ENCODE results near the gene DCTN2.

The DCTN2 gene

DNA sequence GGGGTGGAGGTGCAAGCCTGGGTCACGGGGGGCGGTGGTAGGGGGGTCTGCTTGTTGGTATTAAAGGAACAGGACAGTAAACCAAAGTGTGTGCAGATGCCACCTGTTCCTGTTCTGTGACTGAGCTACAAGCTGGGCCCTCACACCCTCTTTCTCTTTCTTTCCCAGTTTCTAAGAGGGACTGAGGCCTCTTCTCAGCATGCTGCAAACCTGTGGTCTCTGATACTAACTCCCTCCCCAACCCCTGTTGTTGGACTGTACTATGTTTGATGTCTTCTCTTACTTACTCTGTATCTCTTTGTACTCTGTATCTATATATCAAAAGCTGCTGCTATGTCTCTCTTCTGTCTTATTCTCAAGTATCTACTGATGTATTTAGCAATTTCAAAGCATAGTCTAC lies 37.1 kb upstream of the DCTN2 start:
- H3K9me3 ChIP-seq (ENCODE audit: control insufficient read depth, low read length) = no peaks in the 10 kb centered on the region
- H3K4me1 ChIP-seq (ENCODE audit: control insufficient read depth, insufficient read depth, low read length) = no peaks in the 10 kb centered on the region
- no peaks in the 10 kb centered on the region for H3K36me3 ChIP-seq (ENCODE audit: control insufficient read depth, insufficient read depth, low read length)
- peaks cover 6% of the 10 kb centered on the region for H3K27me3 ChIP-seq (ENCODE audit: control insufficient read depth, insufficient read depth, low read length)
- H3K9ac ChIP-seq (ENCODE audit: low read length) = no peak overlapping the region
- no peak overlapping the region for H3K4me3 ChIP-seq (ENCODE audit: low read length)

DNA sequence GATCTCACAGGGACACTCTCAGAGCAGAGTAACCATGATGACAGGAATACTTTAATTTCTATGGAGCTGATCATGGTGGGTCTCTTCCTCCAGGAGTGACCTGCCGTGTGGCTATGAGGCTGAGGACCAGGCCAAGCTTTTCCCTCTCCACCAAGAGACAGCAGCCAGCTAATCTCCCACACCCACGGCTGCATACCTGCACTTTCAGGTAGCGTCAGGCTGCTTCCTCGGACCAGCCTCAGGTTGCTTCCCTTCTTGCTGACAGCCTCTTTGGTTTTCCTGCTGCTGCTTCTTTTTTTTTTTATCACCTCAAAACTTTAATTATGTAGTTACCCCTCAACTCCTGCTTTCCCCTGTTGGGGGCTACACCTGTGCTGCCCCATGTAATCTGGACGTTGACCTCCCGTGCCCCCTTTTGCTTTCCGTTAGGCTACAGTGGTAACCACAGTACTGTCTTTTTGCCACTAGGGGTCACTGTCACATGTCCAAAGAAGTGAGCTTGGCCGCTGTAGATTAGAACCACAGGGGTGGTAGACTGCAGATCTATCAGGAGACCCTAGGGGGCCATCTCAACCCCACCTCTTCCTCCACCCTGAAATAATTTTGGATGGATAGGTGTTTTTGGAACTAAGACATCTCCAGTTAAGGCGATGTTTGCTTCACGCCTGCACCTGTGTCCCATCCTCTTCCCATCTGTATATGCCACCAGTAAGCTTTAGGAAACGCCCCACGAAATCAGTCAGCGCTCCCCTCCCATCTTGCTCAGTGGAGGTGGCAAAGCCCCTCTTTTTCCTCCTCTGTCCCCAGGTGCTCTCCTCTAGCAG lies 36.2 kb upstream of the DCTN2 start:
- H3K36me3 ChIP-seq (ENCODE audit: control insufficient read depth, insufficient read depth, low read length) = no peaks in the 10 kb centered on the region
- H3K4me3 ChIP-seq (ENCODE audit: low read length) = no peak overlapping the region
- H3K9me3 ChIP-seq (ENCODE audit: control insufficient read depth, low read length) = no peaks in the 10 kb centered on the region
- no peak overlapping the region for H3K9ac ChIP-seq (ENCODE audit: low read length)
- peaks cover 6% of the 10 kb centered on the region for H3K27me3 ChIP-seq (ENCODE audit: control insufficient read depth, insufficient read depth, low read length)
- H3K4me1 ChIP-seq (ENCODE audit: control insufficient read depth, insufficient read depth, low read length) = no peaks in the 10 kb centered on the region

DNA sequence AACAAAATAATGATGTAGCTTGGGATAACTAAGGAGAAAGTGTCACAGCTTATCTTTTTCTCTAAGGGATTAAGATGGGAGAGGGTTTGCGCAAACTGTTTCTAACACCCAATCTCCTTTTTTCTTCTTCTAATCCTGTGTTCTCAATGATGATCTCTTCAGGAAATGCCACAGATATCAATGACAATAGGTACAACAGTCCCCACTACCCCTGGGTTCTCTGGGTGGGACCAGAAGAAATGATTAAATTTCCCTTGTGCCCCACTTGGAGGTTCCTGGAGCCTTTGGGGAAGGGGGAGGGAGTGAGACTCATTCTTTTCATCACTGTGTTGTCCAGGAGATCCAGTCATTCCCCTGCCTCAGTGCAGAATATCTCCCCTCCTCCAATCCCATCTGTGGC lies 35.4 kb upstream of the DCTN2 start:
- Histone ChIP-seq H3K4me1 (ENCODE audit: control insufficient read depth, insufficient read depth, low read length) (no peaks in the 10 kb centered on the region), H3K27me3 (ENCODE audit: control insufficient read depth, insufficient read depth, low read length) (peaks cover 6% of the 10 kb centered on the region), H3K36me3 (ENCODE audit: control insufficient read depth, insufficient read depth, low read length) (no peaks in the 10 kb centered on the region), H3K9me3 (ENCODE audit: control insufficient read depth, low read length) (no peaks in the 10 kb centered on the region), H3K4me3 (ENCODE audit: low read length) (no peak overlapping the region), H3K9ac (ENCODE audit: low read length) (no peak overlapping the region)

DNA sequence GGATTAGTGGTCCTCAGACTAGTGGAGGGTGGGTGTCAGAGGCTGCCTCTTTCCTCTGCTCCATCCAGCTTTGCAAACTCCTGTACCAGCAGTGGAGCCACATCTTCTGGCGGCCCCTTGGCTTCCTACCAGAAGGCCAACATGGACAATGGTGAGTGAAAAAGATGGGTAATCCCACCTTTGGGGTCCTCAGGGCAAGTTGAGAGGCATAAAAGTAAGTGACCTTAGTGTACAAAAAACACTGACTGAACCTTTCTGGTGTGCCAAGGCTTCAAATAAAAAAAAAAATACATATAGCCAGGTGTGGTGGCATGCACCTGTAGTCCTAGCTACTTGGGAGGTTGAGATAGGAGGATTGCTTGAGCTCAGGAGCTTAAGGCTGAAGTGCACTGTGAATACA lies 34.8 kb upstream of the DCTN2 start:
- Histone ChIP-seq H3K9me3 (ENCODE audit: control insufficient read depth, low read length) (no peaks in the 10 kb centered on the region), H3K27me3 (ENCODE audit: control insufficient read depth, insufficient read depth, low read length) (peaks cover 6% of the 10 kb centered on the region), H3K9ac (ENCODE audit: low read length) (no peak overlapping the region), H3K4me1 (ENCODE audit: control insufficient read depth, insufficient read depth, low read length) (no peaks in the 10 kb centered on the region), H3K36me3 (ENCODE audit: control insufficient read depth, insufficient read depth, low read length) (no peaks in the 10 kb centered on the region), H3K4me3 (ENCODE audit: low read length) (no peak overlapping the region)

DNA sequence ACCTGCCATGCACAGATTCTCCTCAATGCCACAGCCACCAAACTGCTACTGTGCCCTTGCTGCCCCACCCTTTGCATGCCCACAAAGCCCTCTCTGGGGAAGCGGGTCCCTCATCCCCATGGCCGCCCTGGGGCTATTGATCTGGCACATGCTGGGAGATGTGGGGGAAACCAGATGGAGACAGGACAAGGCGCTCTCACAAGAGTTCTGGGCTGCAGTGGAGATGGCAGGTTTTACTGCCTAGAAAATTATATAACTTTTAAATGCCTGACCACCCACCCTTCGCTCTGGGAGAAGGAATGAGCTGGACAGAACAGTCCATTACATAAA lies 33.4 kb upstream of the DCTN2 start:
- peaks cover 5% of the 10 kb centered on the region for H3K27me3 ChIP-seq (ENCODE audit: control insufficient read depth, insufficient read depth, low read length)
- no peaks in the 10 kb centered on the region for H3K36me3 ChIP-seq (ENCODE audit: control insufficient read depth, insufficient read depth, low read length)
- H3K4me3 ChIP-seq (ENCODE audit: low read length) = no peak overlapping the region
- H3K9me3 ChIP-seq (ENCODE audit: control insufficient read depth, low read length) = no peaks in the 10 kb centered on the region
- no peak overlapping the region for H3K9ac ChIP-seq (ENCODE audit: low read length)
- no peaks in the 10 kb centered on the region for H3K4me1 ChIP-seq (ENCODE audit: control insufficient read depth, insufficient read depth, low read length)

DNA sequence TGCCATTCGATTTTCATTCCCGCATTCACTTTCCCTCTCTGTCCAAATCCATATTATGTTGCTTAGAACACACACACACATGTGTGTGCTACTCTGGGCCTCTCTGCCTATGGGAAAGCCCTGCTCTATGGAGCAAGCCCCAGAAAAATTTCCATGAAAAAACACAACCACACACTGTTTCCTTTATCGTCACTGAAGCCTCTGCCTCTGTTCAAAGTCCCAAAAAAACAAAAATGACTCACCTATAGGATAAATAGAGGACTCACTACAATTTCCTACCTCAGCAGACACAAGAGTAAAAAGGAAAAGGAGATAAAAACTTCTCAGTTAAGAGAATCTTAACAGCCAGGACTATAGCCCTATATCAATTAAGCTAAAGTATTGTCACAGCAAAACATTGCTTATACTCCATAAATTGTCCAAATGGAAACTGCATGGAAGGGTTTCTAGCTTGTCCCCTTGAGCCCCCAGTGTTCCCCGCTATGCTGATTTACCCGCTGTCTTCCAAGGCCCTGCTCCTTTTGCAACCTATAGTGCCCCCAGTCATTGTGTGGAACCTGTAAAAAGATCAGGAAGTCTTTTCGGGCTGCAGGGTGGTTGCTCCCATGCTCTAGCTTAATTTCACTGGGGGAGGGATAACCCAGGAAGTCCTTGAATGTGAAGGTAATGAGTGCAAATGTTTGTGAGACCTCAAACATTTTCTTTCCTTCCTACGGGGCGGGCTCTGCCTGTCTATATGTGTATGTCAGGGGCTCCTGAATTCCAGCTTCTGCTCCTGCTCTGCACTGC lies 32.9 kb upstream of the DCTN2 start:
- no peaks in the 10 kb centered on the region for H3K4me1 ChIP-seq (ENCODE audit: control insufficient read depth, insufficient read depth, low read length)

DNA sequence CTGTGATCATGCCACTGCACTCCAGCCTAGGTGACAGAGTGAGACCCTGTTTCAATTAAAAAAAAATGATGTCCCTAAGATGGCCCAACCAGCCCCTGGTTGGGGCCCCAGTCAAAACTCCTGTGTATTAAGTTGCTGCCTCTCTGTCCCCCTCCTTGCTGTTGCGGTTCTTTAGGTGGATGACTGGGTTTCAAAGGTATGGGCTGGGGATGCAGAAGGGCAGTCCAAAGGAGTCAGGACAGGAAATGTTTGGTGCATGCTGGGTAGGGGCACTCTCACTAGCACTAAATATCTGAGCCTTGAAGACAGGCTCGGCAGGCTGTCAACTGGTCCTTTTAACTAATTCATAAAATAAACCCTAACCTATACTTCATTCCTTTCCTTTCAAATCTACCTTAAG lies 32.0 kb upstream of the DCTN2 start:
- Histone ChIP-seq H3K4me3 (ENCODE audit: low read length) (no peak overlapping the region), H3K4me1 (ENCODE audit: control insufficient read depth, insufficient read depth, low read length) (no peaks in the 10 kb centered on the region), H3K36me3 (ENCODE audit: control insufficient read depth, insufficient read depth, low read length) (no peaks in the 10 kb centered on the region), H3K27me3 (ENCODE audit: control insufficient read depth, insufficient read depth, low read length) (peaks cover 3% of the 10 kb centered on the region), H3K9ac (ENCODE audit: low read length) (no peak overlapping the region), H3K9me3 (ENCODE audit: control insufficient read depth, low read length) (no peaks in the 10 kb centered on the region)

More for the DNA sequence above, 32.9 kb upstream of the DCTN2 start:
- Histone ChIP-seq H3K27me3 (ENCODE audit: control insufficient read depth, insufficient read depth, low read length) (peaks cover 3% of the 10 kb centered on the region), H3K9ac (ENCODE audit: low read length) (no peak overlapping the region), H3K9me3 (ENCODE audit: control insufficient read depth, low read length) (no peaks in the 10 kb centered on the region), H3K4me3 (ENCODE audit: low read length) (no peak overlapping the region), H3K36me3 (ENCODE audit: control insufficient read depth, insufficient read depth, low read length) (no peaks in the 10 kb centered on the region)

DNA sequence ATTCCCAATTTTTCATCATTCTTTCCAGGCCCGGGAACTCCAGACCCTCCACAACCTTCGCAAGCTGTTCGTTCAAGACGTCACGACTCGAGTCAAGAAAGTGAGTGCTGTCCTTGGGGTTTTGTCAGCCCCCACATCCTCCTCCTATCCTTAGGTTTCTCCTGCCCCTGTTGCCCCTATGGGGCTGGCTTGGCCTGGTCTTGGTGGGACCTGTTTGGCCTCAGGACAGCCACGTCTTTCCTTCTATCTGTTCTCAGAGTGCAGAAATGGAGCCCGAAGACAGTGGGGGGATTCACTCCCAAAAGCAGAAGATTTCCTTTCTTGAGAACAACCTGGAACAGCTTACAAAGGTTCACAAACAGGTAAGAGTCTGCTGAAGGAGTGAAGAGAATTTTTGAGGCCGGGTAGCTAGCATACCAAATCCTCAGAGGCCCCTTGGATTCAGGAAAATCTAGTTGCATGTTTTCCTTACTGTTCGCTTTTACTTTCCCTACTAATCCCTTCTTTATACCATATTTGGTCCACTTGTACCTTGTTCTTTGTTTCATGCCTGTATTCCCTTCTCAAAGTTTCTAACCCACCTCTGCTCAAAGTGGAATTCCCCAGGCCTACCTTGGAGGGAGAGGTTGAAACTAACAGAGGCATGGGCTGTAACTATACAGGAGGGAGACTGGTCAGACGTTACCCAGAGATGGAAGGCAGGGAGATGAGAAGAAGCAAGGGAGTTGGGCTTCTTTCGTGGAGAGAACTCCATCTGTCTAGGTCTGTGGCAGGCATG lies 31.2 kb upstream of the DCTN2 start:
- Histone ChIP-seq H3K4me1 (ENCODE audit: control insufficient read depth, insufficient read depth, low read length) (no peaks in the 10 kb centered on the region), H3K36me3 (ENCODE audit: control insufficient read depth, insufficient read depth, low read length) (no peaks in the 10 kb centered on the region), H3K27me3 (ENCODE audit: control insufficient read depth, insufficient read depth, low read length) (peaks cover 3% of the 10 kb centered on the region)

DNA sequence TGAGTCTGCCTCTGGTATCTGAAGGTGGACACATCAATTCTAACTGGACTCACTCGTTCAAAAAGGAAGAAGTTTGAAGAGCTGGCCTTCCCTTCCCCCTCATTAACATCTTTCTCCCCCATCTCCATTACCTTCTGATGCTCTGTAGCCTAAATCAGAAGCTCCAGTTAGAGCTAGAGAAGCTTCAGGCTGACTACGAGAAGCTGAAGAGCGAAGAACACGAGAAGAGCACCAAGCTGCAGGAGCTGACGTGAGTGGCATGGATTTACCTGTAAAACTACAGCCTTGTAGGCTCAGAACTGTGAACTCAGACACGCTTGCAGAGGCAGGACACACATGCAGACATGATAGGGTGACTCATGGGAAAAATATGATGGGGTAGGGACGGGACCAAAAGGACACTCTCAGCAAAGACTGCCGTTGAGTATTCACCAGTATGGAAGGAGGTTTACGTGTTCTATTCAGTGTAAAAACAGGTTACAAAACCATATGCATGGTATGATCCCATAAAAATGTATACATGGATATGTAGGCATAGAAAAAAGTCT lies 29.7 kb upstream of the DCTN2 start:
- Histone ChIP-seq H3K9me3 (ENCODE audit: control insufficient read depth, low read length) (no peaks in the 10 kb centered on the region), H3K27me3 (ENCODE audit: control insufficient read depth, insufficient read depth, low read length) (no peaks in the 10 kb centered on the region), H3K9ac (ENCODE audit: low read length) (no peak overlapping the region), H3K4me1 (ENCODE audit: control insufficient read depth, insufficient read depth, low read length) (no peaks in the 10 kb centered on the region), H3K4me3 (ENCODE audit: low read length) (no peak overlapping the region), H3K36me3 (ENCODE audit: control insufficient read depth, insufficient read depth, low read length) (no peaks in the 10 kb centered on the region)

More for the DNA sequence above, 31.2 kb upstream of the DCTN2 start:
- Histone ChIP-seq H3K9me3 (ENCODE audit: control insufficient read depth, low read length) (no peaks in the 10 kb centered on the region), H3K9ac (ENCODE audit: low read length) (no peak overlapping the region), H3K4me3 (ENCODE audit: low read length) (no peak overlapping the region)

DNA sequence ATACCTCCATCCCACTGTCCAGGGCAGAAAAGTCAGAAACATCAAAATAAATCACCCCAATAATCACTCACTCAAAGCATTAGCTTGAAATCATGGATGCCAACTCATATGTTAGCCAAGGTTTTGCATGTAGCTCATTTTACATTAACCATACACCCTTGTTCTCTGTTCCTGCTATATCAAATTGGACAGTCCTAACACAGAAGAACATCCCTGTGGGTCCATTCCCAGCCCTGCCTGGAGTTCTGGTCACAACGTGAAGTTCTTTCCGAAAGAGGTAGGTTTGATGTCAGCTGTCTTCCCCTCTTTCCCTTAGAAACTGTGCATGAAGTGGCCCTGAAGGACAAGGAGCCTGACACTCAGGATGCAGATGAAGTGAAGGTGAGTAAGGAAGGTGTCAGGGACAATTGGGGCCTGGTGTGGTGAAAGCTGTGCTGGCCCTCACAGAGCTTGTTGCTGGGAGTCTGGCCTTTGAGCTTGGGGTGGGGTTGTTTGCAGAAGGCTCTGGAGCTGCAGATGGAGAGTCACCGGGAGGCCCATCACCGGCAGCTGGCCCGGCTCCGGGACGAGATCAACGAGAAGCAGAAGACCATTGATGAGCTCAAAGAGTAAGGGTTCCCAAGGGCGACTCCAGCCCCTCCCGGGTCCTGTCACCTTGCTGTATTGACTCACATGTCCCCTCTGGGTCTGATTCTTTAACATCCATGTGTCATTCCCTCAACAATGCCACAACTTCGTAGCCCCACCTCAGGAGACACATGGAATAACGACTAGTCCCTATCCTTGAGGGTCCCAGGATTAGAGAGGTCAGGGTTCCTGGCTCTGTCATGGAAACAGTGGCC lies 29.0 kb upstream of the DCTN2 start:
- Histone ChIP-seq H3K9ac (ENCODE audit: low read length) (no peak overlapping the region), H3K4me3 (ENCODE audit: low read length) (no peak overlapping the region), H3K27me3 (ENCODE audit: control insufficient read depth, insufficient read depth, low read length) (no peaks in the 10 kb centered on the region), H3K36me3 (ENCODE audit: control insufficient read depth, insufficient read depth, low read length) (no peaks in the 10 kb centered on the region), H3K4me1 (ENCODE audit: control insufficient read depth, insufficient read depth, low read length) (no peaks in the 10 kb centered on the region), H3K9me3 (ENCODE audit: control insufficient read depth, low read length) (no peaks in the 10 kb centered on the region)

DNA sequence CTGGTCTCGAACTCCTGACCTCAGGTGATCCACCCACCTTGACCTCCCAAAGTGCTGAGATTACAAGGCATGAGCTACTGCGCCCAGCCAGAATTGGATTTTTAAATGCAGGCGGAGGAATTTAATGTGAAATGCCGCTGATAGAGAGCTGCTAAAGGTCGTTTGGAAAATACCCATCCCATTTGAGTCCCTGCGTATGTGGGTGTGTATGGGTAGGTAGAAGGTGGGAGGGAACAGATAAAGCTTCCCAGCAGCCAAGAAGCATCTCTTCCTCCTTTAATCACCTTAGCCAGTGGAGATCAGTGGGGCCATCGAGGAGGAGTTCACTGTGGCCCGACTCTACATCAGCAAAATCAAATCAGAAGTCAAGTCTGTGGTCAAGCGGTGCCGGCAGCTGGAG lies 27.8 kb upstream of the DCTN2 start:
- no peaks in the 10 kb centered on the region for H3K36me3 ChIP-seq (ENCODE audit: control insufficient read depth, insufficient read depth, low read length)
- no peaks in the 10 kb centered on the region for H3K4me1 ChIP-seq (ENCODE audit: control insufficient read depth, insufficient read depth, low read length)
- no peak overlapping the region for H3K4me3 ChIP-seq (ENCODE audit: low read length)
- no peaks in the 10 kb centered on the region for H3K9me3 ChIP-seq (ENCODE audit: control insufficient read depth, low read length)
- H3K27me3 ChIP-seq (ENCODE audit: control insufficient read depth, insufficient read depth, low read length) = no peaks in the 10 kb centered on the region
- no peak overlapping the region for H3K9ac ChIP-seq (ENCODE audit: low read length)
